ENCODE data around the gene CHORDC1.

GRCh38 chr11:90223248-90223585, 368 bp upstream of the CHORDC1 start:
- TF ChIP-seq EZH2 (IDR thresholded peaks at IDR 0.05; ENCODE audit: insufficient read depth, low read length) (no peak), CTCF (IDR thresholded peaks at IDR 0.05; ENCODE audit: insufficient read depth, low read depth, low read length) (no peak)
